Islet precursor cell (in vitro differentiated cells): ENCODE measurements around the gene SPRYD3.
"Not testable (repeated sequence)": the region's sequence is repeated elsewhere in the genome, so short reads cannot be mapped to it uniquely, and the experiment has no call there.

Experiments used
- DNase-seq: peaks from one replicate; pipeline ENCODE4 v3.0.0-alpha.2; 2018

SPRYD3 gene

DNA sequence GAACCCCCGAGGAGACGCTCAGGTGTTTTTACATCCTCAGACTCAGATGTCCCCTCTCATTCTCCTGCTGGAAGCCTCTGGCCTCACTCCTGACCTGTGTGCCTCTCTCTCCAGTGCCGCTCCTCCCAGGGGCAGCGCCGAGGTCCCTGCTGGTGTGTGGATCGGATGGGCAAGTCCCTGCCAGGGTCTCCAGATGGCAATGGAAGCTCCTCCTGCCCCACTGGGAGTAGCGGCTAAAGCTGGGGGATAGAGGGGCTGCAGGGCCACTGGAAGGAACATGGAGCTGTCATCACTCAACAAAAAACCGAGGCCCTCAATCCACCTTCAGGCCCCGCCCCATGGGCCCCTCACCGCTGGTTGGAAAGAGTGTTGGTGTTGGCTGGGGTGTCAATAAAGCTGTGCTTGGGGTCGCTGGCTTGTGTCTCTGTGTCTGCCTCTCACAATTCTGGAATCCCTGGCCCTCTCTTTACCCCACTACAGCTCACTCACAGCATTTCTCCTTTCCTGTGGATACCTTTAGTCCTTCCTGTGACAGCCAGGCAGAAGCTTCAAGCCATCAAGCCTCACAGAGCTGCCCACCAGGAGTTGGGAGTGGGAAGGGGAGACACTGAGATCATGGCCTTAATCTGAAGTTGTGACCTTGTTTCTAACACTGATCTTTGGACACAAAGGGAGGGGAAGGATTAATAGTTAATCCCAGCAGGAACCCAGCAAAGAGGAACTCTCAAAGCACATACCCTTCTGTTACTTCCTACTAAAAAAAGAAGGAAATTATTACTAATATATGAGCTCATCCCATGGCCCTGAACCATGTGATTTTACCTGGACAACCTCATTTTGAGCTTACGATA is 23.0 kb upstream of the SPRYD3 start:
- peak; percentile 37 for DNase-seq

DNA sequence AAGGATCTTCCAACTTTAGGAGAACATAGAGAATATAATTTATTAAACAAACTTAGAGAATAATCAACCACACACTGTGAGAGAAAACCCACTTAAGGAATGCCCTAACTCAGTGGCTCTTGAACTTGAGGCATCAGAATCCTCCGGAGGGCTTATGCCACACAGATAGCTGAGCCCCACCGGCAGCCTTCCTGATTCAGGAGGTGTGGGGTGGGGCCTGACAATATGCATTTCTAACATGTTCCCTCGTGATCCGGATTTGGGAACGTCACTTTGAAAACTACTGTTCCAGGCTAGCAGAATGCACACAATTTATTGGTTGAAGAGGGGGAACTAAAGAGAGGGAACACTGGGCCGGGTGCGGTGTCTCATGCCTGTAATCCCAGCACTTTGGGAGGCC is 22.1 kb upstream of the SPRYD3 start:
- no peak for DNase-seq

DNA sequence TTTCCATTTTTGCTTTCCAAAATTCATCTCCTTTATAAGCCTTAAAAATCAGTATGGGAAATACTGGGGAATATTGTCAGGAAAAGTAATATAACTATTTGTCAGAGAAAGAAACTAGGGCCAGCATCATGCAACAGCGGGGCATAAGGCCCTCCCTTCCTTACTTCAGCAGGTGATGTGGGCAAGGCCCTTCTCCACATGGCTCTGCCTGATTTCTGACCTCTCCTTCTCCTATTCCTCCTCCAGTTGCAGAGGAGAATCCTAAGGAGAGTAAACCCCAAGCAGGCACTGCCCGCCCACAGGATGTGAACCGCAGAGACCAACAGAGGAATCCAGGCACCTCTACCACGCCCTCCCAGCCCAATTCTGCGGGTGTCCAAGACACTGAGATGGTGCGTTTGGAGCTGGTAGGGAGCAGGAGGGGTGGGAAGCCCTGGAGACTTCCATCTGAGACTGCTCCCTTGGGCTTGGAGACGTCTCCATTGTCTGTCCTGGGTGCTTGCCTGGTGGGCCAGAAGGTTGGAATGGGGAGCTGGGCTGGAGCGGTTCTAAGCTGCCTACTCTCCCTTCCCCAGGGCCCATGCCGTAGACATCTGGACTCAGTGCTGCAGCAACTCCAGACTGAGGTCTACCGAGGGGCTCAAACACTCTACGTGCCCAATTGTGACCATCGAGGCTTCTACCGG is 21.4 kb upstream of the SPRYD3 start:
- DNase-seq: no peak

DNA sequence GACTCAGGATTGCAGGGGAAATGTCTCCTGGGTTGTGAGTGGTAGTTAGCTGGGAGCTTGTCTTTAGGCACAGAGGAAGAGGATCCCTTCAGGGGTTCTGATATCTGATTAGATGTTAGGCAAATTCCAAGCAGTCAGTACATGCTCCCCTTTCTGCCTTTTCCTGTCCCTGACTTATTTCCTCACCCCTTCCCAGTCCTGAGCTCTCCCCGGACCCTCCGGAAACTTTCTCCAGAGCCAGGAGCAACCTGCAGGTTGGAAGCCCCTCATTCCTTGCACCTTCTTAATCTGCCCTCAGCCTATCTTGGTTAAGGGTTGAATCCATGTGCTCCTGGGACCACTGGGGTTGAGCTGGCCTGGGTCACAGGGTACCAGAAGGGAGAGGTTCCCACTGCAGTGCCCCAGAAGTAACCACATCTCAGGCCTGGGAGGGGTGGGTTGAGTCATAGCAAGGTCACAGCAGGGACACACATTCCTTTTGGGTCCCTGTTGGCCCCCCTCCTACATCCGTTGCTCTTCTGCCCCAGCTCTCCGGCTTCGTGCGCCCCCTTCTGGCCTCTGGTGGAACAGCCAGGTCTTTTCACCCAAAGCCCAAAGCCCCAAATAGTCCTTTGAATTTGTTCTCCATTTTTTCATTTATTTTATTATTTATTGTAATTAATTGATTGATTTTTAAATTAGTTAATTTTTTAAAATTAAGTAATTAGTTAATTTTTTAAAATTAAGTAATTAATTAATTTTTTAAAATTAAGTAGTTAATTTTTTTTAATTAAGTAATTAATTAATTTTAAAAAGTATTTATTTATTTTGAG is 20.1 kb upstream of the SPRYD3 start:
- DNase-seq: peak; percentile 94

DNA sequence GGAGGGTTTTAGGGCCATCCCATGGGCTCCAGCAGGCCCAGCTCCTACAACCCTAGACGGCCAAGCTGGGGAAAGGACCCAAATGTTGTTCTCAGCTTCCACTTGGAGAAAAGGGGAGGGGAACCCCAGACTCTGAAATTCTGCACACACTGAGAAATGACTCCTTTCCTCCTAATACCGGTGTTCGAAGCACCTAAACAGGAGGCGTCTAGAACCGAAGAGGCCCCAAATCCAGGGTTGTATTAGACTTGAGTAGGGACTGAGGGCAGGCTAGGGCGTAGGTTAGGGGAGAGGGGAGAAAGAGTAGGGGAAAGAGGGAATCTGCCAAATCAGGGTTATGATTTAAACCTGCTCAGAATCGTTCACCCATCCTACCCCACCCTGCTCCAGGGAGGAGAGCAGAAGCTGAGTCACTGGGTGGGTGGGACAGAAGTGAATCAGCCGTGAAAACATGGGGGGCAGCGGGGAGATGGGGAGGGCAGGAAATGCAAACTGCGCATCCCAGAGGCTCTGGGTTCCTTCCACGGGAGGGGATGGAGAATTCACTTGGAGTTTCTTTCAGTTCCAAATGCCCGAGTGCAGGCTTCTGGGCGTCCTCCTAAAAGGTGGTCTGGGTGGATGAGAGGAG is 19.3 kb upstream of the SPRYD3 start:
- no peak for DNase-seq

DNA sequence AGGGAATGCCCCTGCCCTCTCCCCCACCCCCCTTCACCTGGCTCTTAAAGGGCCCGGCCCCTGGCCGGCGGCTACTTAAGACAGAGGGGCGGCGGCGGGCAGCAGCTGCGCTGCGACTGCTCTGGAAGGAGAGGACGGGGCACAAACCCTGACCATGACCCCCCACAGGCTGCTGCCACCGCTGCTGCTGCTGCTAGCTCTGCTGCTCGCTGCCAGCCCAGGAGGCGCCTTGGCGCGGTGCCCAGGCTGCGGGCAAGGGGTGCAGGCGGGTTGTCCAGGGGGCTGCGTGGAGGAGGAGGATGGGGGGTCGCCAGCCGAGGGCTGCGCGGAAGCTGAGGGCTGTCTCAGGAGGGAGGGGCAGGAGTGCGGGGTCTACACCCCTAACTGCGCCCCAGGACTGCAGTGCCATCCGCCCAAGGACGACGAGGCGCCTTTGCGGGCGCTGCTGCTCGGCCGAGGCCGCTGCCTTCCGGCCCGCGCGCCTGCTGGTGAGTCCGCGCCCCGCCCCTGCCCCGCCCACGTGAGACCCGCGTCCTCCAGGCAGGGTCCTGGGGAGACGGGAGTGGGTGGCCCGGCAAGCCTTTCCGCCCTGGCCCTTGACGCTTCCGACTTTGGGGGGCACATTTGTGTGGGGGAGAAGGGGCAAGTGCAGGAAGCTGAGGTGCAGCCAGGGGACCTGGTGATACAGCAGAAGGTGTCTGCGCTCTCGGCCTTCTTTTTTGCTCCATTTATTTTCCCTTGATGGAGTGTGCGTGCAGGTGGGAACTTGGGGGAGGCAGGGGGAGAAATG is 18.6 kb upstream of the SPRYD3 start, which contains the start of gene IGFBP6:
TSS of gene IGFBP6 (plus strand) at position 104 of the 790 bp plus-strand sequence. CDS start at position 155, 51 bp downstream.
- peak; percentile 81 for DNase-seq

DNA sequence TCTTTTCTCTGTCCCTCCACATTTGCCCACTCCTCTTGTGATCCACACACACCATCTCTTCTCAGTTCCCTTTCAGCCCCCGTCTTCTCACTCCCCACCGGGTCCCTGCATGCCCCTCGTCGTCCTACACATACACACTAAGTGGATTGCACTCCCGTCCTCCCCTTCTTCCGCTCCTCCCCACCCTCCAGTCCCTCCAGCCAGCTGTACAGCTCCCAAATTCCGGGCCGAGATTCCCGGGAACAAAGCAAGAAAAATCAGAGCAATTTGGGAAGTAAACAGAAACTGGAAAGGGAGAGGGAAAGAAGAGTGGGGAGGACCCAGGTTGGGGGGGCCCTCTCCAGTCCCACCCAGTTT is 18.0 kb upstream of the SPRYD3 start:
- no peak for DNase-seq

DNA sequence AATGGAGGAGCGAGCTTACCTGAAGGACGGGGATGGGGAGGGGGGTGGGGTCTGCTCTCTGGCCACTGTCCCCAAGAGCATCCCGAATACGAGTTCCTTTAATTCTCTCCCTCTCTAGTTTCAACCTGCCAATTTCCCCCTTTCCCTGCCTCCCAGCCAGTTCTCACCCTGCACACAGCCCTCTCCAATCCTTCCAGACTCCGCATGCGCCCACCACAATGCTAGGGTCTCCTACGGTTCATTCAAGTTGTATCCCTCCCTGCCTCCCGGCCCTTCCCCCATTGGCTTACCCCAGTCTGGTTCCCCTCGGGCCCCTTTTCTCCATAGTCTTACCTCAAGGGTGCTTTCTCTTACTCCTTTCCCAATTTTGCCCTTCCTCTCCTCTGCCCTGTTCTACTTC is 17.6 kb upstream of the SPRYD3 start:
- no peak for DNase-seq

DNA sequence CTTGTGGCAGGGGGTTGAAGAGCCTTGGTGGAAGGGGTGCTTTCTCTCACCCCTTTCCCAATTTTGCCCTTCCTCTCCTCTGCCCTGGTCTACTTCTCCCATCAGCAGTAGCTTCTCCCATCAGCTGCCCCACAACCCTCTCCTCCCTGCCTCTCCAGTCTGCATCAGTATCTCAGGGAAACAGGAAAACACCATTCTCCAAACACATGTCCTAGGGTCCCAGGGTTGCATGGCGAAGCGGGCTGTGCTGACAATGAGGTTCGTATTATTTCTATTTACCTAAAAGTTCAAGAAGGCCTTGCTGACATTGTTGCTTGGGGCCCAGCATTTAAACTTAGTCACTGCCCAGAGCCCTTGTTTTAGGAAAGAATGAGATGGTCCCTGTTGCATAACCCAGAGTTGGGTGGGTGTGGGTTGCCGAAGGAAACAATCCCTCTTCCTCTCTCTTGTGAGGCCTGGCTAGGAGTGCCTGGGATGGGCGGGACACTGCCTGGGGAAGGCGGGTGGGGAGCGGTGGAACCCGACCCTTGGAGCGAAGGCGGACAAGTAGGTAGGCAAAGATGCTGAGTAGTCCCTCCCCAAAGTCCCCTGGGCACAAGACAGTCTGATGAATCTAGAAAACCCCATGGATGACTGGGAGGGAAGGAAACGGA is 17.0 kb upstream of the SPRYD3 start:
- no peak for DNase-seq

DNA sequence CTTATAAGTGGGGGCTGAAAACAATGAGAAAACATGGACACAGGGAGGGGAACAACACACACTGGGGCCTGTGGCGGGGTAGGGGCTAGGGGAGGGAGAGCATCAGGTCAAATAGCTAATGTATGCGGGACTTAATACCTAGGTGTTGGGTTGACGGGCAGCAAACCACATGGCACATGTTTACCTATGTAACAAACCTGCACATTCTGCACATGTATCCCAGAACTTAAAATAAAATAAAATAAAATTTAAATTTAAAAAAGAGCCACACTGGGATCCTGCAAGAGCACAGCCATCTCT is 16.4 kb upstream of the SPRYD3 start:
- DNase-seq: not testable (repeated sequence)

DNA sequence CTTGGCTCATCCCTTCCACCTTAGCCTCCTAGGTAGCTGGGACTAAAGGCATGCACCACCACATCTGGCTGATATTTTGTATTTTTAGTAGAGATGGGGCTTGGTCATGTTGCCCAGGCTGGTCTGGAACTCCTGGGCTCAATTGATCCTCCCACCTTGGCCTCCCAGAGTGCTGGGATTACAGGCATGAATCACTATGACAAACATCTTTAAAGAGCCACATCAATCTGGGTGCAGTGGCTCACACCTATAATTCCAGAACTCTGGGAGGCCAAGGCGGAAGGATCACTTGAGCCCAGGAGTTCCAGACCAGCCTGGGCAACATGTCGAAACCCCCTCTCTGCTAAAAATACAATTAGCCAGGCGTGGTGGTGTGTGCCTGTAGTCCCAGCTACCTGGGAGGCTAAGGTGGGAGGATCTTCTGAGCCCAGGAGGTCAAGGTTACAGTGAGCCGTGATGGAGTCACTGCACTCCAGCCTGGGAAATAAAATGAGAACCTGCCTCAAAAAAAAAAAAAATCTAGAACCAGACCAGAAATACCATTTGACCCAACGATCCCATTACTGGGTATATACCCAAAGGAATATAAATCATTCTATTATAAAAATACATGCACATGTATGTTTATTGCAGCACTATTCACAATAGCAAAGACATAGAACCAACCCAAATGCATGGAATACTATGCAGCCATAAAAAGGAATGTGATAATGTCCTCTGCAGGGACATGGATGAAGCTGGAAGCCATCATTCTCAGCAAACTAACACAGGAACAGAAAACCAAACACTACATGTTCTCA is 15.8 kb upstream of the SPRYD3 start:
- DNase-seq: not testable (repeated sequence)

DNA sequence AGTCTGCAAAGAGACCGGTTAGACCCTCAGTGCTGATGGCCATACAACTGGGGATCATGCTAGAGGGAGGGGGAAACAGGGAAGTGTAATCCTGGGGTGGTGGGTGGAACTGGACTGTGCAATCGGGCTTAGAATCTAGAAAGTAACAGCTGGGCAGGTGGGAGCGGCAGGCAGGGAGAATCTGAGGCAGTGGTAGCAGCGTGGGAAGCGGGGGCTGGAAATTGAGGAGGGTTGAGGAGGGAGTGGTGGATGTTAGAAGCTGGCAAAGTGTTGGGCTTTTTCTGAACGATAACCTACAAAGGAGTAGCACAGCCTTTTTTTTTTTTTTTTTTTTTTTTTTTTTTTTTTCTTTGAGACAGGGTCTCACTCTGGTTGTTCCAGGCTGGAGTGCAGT is 15.2 kb upstream of the SPRYD3 start:
- no peak for DNase-seq

DNA sequence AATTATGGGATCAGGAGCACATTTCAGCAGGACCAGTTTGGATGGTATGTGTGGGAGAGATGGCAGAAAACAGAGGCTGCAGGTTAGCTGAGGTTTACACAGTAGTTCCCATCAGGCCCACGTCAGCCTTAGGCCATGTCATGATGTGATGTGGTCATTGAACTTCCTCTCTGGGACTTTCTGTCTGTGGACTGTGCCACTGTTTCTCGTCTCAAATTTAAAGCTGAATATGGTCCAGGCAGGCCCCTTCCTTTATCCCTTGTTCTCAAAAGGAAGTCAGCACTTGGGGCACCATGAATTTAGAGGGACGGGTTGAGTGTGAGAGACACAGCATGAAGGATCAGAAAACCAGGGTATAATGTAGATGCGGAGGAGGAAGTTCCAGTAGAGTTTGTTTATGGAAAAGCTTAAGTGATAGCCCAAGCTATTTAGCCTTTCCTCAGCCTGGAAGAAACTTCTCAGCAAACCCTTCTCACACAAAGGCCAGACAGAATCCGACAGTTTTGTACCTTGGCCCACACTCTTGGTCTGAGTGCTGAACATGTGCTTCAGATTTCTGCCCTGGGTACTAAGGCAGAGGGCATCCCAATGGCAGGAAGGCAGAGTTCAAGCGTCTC is 14.7 kb upstream of the SPRYD3 start:
- DNase-seq: no peak

DNA sequence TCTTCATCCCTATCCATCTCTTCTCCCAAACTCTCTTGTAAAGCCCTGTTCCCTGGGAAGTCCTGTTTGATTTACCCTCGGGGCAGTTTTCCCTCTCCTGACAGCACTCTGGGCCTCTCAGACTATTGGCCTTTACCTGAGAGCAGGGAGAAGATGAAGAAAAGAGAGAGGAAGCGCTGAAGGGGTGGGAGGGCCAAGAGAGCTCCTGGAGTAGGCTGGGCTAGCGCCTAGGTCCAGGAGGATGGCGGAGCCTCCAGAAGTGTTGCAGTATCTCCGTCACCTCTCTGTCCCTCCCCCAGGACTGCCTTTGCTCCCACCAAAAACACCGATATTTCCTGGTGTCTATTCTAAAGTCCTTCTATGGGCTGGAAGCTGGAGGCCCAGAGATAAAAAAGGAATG is 12.6 kb upstream of the SPRYD3 start:
- DNase-seq: no peak

DNA sequence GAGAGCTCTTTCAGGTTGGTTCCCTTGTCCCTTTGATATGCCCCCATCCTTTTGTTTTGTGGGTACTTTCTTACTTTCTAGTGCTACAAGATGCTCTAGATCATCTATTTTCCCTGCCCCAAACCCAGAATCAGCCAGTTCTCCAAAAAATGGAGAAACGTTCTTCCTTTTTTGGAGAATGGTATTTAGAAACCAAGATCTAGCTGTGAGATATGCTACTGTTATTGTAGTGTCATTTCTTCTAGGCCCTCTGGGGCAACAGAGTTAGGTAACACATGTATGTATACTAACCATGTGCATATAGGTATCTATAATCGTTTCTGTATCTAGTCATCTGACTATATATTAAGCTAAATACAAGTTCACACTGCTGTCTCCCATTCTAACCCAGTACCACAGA is 11.4 kb upstream of the SPRYD3 start:
- DNase-seq: no peak

DNA sequence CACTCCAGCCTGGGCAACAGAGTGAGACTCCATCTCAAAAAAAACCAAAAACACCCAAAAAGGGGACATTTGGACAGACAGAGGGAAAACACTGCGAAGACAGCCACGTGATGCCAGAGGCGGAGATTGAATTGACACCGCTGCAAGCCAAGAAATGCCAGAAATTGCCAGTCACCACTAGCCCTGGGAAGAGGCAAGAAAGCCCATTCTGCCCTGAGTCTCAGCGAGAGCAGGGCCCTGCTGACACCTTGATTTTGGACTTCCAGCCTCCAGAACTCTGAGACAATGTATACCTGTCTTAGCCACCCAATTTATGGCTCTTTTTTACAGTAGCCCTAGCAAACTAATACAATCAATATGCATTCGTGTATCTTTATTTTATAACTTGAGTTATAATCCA is 10.9 kb upstream of the SPRYD3 start:
- DNase-seq: no peak

DNA sequence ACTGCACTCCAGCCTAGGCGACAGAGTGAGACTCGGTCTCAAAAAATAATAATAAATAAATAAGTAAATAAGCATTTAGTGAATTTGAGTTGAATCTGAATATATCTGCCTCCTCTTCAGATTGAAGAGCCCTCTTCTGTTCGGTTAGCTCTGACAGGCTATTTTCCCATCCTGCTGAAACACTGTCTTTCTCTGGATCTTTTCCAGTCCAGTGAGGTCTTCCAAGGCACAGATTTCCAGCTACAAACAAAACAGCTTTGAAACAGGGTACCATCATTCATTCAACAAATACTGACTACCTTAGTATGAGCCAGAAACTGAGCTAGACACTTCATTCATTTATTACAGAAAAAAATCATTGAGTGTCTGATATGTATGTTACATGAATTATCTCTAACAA is 7.2 kb upstream of the SPRYD3 start:
- DNase-seq: no peak

DNA sequence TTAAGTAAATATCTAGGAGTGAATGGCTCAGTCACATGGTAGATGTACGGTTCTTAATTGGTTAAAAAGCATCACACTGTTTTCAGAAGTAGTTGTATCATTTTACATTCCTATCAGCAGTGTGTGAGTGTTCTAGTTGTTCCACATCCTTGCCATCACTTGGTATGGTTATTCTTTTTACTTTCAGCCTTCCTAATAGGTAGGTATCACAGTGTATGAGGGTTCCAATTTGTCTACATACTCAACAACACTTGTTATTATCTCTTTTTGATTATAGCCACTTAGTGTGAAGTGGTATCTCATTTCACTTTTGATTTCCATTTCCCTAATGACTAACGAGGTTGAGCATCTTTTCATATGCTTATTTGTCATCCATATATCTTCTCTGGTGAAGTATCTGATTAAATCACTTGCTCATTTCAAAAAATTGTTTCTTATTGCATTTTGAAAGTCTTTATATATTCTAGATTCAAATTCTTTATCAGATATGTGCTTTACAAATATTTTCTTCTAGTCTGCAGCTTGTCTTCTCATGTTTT is 3.5 kb upstream of the SPRYD3 start:
- no peak for DNase-seq

DNA sequence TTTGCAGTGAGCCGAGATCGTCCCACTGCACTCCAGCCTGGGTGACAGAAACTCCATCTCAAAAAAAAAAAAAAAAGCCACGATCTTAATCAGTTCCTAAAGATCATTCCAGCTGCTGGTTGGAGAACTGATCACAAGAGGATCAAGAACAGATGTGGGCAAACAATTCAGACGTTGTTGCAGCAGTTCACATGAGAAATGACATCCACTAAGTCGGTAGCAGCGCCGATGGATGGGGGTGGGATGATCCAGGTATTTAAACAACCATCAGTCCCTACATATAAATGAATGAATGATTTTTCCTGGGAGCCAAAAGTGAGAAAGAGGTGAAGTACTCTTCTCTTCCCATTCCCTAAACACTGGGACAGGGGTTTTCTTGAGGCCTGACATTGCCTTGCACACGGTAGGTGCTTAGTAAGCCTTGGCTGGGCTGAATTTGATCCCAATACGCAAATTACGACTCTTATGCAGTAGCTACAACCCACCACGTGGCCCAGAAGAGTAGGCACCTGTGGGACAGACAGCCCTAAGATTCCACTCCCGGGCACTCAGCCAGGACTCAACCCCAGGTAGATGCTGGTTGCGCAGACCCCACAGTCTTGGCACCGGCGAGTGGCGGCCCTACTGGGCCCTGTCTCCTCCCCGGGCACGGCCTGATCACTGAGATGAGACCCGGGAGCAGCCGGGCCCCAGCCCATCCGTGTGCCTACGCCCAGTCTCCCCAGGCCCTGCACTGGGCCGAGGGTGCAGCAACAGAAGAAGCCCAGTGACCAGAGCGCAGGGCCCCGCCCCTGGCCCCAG is 565 bp downstream of the SPRYD3 start:
- DNase-seq: no peak
